Endothelial cell (in vitro differentiated cells): Measurements from ENCODE around the gene ENOPH1. TPM values are rescaled to one million over a fixed set of nuclear protein-coding genes. Genes with fewer than 3 reads are reported as not detected.
A peak's percentile ranks its signal among the peaks of the same experiment; 100 is the strongest.
"Not testable (repeated sequence)": the region's sequence is repeated elsewhere in the genome, so short reads cannot be mapped to it uniquely, and the experiment has no call there.

Experiments
- DNase-seq: peaks from one replicate; pipeline ENCODE4 v3.0.0; 2021; ENCODE audit warnings: low spot score
- H3K27ac Mint-ChIP-seq: one replicate; pipeline ENCODE4 v1.8.0; 2021; ENCODE audit warnings: mixed read lengths, inconsistent platforms; ENCODE audit not compliant: unreplicated experiment
- H3K27me3 Mint-ChIP-seq: one replicate; pipeline ENCODE4 v1.8.0; 2021; ENCODE audit warnings: mild to moderate bottlenecking, moderate library complexity, mixed read lengths, inconsistent platforms; ENCODE audit not compliant: unreplicated experiment
- H3K36me3 Mint-ChIP-seq: one replicate; pipeline ENCODE4 v1.8.0; 2021; ENCODE audit warnings: mild to moderate bottlenecking, low read depth, mixed read lengths, inconsistent platforms; ENCODE audit not compliant: unreplicated experiment
- H3K4me1 Mint-ChIP-seq: one replicate; pipeline ENCODE4 v1.8.0; 2021; ENCODE audit warnings: mild to moderate bottlenecking, mixed read lengths, inconsistent platforms; ENCODE audit not compliant: unreplicated experiment
- H3K4me3 Mint-ChIP-seq: one replicate; pipeline ENCODE4 v1.8.0; 2021; ENCODE audit warnings: mild to moderate bottlenecking, mixed read lengths, inconsistent platforms; ENCODE audit not compliant: unreplicated experiment
- H3K9me3 Mint-ChIP-seq: one replicate; pipeline ENCODE4 v1.8.0; 2021; ENCODE audit warnings: mixed read lengths, inconsistent platforms; ENCODE audit not compliant: unreplicated experiment
- CTCF ChIP-seq: fragments of 200-600 bp; sonication (generic); IDR thresholded peaks from one replicate; pipeline ENCODE4 v1.5.0; 2021; ENCODE audit warnings: antibody characterized with exemption; ENCODE audit not compliant: unreplicated experiment
- total RNA-seq: library from RNA; stranded (reverse); fragmentation: NEBNext Ultra II Directional; extraction: Animal tissue kit (Norgen Biotek cat#: 25700); gene quantifications from one replicate; pipeline ENCODE4 v1.2.1, GENCODE V29; 2021; ENCODE audit not compliant: unreplicated experiment

Gene ENOPH1
- total RNA-seq, 1 donor from 2014 or later, result 37.1 TPM

GRCh38 chr4:82462415-82462831, 32.0 kb downstream of the ENOPH1 start:
- Mint-ChIP-seq H3K27ac (no peak overlapping the region), H3K27me3 (peaks cover 2% of the 10 kb centered on the region), H3K36me3 (peaks cover 13% of the 10 kb centered on the region), H3K4me1 (peaks cover 2% of the 10 kb centered on the region), H3K9me3 (no peaks in the 10 kb centered on the region), H3K4me3 (no peak overlapping the region)
- DNase-seq, result peak; percentile 91
- TF ChIP-seq CTCF, result peak; percentile 86

GRCh38 chr4:82463221-82463620, 32.8 kb downstream of the ENOPH1 start:
- no peak for TF ChIP-seq CTCF
- H3K27me3 Mint-ChIP-seq, result peaks cover 2% of the 10 kb centered on the region
- no peak overlapping the region for H3K27ac Mint-ChIP-seq
- no peak for DNase-seq
- no peaks in the 10 kb centered on the region for H3K9me3 Mint-ChIP-seq
- peaks cover 11% of the 10 kb centered on the region for H3K36me3 Mint-ChIP-seq
- H3K4me3 Mint-ChIP-seq, result no peak overlapping the region
- H3K4me1 Mint-ChIP-seq, result no peaks in the 10 kb centered on the region

- no peak for TF ChIP-seq CTCF
- H3K4me1 Mint-ChIP-seq, result no peaks in the 10 kb centered on the region
- peaks cover 12% of the 10 kb centered on the region for H3K36me3 Mint-ChIP-seq
- H3K27me3 Mint-ChIP-seq, result peaks cover 5% of the 10 kb centered on the region
- no peaks in the 10 kb centered on the region for H3K9me3 Mint-ChIP-seq
- DNase-seq, result no peak
- H3K4me3 Mint-ChIP-seq, result no peak overlapping the region
- H3K27ac Mint-ChIP-seq, result no peak overlapping the region
Observed at GRCh38 chr4:82467471-82467870, 37.1 kb downstream of the ENOPH1 start.

- H3K27me3 Mint-ChIP-seq, result peaks cover 5% of the 10 kb centered on the region
- no peak for DNase-seq
- H3K9me3 Mint-ChIP-seq, result no peaks in the 10 kb centered on the region
- peaks cover 4% of the 10 kb centered on the region for H3K4me1 Mint-ChIP-seq
- peaks cover 14% of the 10 kb centered on the region for H3K36me3 Mint-ChIP-seq
- no peak overlapping the region for H3K4me3 Mint-ChIP-seq
- H3K27ac Mint-ChIP-seq, result no peak overlapping the region
- no peak for TF ChIP-seq CTCF
Observed at GRCh38 chr4:82469791-82470345, 39.5 kb downstream of the ENOPH1 start.

- not testable (repeated sequence) for H3K4me3 Mint-ChIP-seq, H3K9me3 Mint-ChIP-seq, DNase-seq, H3K27me3 Mint-ChIP-seq, H3K27ac Mint-ChIP-seq
- H3K36me3 Mint-ChIP-seq, result peaks cover 11% of the 10 kb centered on the region
- H3K4me1 Mint-ChIP-seq, result peaks cover 13% of the 10 kb centered on the region
Observed at GRCh38 chr4:82473080-82473479, 42.7 kb downstream of the ENOPH1 start.
